HG03196 (cell line): ENCODE results near the gene ZNF692.

ENCODE experiments used
- ATAC-seq: cut with Tn5 transposase; IDR thresholded peaks from one replicate; pipeline ENCODE4 v1.9.1; 2021; ENCODE audit not compliant: unreplicated experiment

Gene ZNF692

DNA sequence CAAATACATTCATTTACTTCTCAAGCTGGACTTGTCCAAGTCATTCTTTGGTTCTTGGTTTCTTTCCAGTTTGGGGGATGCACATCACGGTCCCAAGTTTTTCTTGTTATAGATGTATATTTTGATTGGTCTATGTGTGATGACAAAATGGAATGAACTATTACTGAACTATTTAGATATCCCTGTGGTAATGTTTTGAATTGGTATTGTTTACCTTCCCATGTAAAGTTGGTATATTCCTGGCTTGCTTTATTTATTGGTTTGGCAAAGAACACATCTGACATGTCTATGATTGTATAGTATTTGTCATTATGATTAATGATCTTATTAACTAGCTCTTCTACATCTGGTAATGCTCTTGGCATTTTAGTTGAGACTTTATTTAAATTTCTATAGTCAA, 22.4 kb upstream of the ZNF692 start:
- ATAC-seq = no peak

DNA sequence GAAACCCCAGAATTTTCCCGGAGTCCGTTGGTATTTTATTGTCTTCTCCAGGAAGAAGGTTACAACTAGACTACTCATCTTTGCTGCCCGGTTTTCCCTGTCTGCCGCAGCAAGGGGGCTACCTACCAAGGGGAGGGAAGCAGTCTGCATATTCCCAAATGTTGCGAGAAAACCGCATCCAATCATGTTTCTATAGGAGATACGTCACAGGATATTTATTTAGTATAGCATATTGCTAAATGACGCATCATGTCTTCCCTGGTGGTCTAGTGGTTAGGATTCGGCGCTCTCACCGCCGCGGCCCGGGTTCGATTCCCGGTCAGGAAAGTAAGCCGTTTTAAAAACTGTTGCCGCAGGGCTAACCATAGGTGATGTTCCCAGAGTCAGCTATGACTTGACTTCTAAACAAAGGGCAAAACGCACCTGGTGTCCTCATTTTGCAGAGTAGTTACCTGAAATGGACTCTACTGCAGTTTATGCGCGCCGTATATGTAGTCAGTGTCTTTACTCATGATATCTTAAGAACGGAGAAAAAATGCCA, 15.2 kb upstream of the ZNF692 start:
- peak; percentile 67 for ATAC-seq

DNA sequence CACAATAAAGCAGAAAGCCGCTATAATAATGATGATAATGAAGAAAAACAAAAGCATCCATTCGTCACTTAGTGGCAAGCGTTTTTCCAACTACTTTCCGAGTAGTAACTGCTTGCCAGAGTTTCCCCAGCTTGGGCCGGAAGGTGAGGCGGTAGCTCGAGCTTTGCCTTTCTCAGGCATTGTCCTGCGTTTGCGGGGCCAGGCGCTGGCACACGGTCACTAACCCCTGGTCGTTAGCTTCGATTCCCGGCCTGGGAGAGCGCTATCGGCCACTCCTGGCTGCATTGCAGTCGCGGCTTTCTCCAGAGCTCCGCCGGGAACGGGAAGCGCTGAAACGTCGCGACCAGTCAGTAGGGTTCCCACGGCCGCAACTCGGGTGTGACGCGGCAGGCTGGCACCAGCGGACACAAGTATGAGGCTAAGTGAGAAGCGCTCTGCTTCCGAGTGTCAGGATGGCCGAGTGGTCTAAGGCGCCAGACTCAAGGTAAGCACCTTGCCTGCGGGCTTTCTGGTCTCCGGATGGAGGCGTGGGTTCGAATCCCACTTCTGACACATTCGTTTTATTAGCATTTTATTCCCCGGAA, 14.6 kb upstream of the ZNF692 start:
- ATAC-seq = peak; percentile 82

DNA sequence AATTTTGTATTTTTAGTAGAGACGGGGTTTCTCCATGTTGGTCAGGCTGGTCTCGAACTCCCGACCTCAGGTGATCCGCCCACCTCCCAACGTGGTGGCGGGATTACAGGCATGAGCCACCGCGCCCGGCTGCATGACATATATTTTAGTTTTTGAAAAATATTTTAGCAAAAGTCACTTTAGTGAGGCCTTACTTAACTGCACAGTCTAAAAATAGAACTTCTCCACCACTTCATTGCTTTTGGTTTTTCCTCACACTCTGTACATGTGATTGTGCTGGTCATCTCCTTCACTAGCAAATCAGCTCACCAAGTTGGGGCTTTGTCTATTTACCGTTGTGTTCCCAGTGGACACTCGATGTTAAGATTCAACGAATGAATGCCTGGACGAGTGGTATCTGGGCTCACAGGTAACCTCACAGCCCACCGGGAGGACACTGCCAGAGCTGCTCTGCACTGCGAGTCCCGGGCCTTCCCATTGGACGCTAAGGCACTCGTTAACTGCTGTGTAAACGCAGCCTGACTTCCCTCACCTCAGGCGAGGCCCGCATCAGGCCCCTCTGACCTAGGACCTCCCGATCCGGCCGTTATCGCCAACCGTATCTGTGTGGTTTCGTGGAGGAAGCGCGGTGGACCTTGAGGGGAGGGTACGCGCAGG, 14.0 kb upstream of the ZNF692 start:
- ATAC-seq = peak; percentile 39

DNA sequence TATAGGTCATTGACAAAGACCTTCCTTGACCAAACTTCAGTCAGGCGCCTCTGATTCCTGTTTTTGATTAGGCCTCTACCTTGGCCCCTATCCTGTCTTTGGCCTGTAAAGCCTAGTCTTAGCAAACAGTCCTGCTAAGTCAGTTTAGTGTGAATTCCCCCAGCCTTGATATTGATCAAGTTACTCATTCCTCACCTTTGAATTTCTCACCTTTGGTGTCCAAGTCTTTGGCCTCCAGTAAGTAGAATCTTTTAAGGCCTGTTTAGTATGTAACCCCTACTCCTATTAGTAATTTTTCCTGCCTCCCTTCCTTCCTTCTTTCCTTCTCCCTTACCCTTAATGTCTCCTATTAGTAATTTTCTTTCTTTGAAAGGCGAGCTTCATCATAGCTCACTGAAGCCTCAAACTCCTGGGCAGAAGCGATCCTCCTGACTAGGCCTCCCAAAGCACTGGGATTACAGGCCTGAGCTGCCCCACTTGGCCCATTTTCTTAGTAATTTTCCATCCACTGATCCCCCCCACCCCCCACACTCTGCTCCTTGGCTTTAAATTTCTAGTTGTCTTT, 13.0 kb upstream of the ZNF692 start:
- ATAC-seq = no peak

DNA sequence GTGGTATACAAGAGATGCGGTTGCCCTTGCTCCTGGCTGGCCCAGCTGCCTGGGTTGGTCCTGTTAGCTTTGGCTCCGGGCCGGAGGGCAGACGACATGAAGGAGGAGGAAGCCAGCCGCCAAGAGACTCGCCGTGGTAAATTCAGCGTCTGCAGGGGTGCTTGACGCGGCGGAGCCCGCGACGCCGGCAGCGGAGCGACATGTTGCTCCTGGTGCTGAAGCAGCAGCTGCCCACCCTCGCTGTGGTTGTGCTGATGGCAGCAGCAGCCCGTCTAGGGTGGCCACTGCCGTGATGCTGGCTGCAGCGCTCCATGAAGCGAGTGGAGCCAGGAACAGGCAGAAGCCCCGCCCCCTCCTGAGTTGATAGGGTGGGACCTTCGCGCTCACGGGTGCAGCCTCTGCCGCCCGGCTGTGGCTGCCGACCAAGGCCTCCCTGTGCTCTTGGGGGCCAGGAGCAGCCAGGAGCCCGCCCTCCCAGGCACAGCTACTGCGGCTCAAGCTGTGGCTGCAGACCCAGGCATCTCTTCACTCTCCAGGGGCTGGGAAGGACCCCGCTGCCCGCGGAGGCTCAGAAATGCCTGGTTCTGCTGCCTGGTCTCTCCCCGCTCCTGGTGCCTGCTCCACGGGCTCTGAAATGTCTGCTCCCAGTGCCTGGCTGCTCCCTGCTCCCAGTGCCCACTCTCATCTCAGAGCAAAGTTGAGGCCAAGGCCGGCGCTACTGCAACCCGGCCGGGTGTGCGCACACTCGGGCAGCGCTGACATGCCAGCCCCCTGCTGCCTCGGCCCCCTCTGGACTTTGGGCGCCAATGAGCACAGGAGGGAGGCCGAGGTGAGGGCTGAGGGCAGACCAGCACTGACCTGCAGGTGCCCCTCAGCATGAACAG, 4.4 kb upstream of the ZNF692 start:
- peak; percentile 60 for ATAC-seq

DNA sequence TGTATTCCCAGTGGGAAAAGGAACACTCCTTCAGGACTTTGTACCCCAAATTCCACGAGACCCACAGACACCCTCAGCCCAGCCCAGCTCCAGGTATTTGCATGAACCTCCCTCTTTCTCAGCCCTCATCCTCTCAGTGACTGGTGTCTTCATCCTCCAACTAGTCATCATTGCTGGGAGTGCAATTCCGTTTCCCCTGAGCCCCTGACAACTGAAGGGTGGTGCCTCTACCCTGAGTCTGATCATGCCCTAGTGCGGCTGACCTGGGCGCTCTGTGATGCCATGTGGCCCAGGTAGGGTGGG, 3.8 kb upstream of the ZNF692 start:
- ATAC-seq = peak; percentile 6

DNA sequence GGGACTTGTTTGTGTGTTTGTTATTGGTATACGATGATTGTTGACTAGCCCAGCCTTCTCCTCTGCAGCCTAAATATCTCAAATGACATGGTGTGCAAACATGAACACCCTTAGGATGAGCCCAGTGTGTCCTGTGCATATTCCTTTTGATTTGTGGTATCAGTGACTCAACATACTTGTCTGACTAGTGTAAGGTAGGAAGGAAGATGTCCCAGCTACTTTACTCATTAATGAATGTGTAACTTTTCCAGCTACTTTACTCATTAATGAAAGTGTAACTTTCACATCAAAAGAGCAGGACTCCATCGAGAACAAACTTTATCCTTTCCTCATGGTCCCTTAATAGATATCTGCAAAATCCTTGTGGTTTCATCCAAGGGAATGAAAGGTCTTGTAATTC, 2.7 kb upstream of the ZNF692 start:
- no peak for ATAC-seq

DNA sequence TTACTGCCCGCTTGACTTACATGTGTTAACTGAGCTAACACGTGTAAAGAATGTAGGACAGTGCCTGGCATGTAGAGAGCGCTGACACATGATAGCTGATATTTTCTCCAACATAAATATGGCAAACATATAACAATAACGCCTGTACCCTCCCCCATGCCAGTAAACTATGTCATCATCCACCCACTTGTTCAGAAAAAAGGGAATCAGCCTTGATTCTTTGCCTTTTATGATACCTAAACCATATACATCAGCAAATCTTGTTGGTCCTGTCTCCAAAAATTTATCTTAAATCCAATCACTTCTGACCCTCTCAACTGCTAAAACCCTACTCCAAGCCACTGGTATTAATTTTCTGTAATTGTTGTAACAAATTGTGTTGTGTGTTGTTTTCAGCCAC, 1.1 kb upstream of the ZNF692 start:
- ATAC-seq = no peak

DNA sequence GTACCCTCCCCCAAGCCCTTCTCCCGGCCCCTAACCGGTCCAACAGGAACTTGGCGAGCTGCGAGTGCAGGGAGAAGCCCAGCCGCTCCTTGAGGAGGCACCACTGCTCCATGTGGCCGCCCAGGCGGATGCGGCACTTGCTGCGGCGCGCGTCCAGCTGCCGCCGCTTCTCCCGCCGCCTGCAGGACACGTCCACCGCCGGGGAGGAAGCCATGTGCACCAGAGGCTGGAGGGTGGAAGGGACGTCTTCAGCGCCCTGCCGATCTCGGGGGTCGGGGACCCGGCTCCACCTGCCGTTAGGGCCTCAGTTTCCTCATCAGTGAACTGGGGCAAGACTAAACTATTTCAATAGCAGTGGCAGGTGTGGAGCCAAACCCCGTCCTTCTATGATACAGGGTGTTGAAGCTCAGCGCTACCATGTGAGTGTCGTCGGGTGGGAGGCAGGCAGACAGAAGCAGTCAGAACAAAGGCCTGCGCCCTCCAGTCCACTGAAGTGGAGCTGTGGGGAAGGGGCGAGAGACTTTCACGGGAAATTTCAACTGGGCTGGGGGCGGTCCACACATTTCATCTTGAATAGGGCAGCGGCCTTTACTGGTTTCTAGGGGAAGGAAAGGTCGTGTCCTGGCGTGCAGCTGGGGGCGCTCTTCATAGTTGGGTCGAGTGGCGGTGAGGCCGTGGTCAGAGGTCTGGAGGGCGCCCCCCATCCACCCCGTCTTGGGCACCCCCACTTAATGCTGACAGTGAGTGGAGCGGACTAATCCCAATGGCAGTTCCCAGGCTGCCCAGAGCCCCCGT, 592 bp downstream of the ZNF692 start:
- peak; percentile 40 for ATAC-seq

DNA sequence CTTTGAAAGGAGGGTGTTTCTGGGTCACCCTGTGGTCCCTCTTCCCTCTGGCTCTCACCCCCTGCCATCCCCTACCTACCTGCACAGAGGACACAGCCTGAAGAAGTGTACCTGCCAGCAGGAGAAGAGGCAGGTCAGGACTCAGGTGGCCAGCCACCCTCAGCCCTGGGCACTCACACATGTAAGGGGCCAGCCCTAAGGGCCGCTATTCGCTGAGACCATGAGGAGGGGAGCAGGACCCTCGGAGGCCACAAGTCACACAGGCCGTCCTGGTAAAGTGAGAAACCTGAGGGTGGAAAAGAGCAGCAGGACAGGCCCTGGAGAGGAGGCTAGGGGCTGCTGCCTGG, 1.2 kb downstream of the ZNF692 start:
- ATAC-seq = peak; percentile 2

DNA sequence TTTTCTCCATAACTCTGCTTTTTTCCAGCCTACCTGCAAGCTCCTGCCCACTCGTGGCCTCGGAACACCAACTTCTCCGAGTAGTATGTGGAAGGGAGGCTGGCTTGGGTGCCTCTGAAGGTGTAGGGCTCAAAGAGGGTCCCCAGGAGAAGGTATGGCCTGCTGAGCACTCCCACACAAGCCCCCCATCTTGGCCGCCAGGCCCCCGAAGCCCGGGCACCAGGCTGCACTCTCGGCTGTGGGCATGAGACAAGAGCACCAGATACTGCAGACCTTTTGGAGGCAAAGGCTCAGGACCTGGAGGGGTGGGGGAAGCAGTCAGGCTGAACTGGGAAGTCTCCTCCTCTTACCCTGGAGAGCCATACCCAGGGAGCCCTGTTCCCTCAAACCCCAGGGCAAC, 1.7 kb downstream of the ZNF692 start:
- no peak for ATAC-seq

DNA sequence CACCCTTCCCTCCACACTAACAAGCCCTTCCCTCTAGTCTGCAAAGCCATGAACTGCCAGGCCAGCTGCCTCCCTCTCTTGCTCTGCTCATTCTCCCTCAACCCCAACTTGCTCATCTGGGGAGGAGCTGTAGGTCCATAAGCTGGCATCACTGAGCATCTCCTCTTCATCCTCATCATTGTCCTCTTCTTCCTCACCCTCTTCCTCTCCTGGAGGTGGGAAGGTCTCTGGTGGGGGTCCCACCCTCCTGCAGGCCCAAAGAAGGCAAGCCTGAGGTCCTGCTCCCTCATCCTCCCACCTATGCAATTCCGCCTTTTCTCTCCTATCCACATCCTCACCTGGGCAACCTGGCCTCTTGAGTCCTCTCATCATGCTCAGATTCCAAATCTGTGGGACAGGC, 2.7 kb downstream of the ZNF692 start:
- ATAC-seq = no peak

DNA sequence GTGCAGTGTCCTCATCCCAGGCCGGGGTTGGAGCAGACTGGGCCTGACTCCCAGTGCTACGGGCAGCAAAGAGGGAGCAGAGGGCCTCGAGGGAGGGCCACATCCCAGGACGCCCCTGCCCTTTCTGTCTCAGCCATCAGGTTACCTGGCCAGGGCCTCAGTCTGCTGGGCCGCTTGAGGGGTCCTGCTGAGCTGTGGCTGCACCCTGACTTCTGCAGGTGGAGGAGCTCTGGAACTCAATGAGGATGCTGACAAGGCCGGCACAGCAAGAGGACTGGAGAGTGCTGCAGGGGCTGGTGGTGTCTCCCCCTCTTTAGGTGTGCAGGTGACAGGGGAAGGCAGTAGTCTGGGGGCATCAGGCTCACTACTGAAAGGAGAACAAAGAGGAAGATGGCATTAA, 3.3 kb downstream of the ZNF692 start:
- ATAC-seq = no peak

DNA sequence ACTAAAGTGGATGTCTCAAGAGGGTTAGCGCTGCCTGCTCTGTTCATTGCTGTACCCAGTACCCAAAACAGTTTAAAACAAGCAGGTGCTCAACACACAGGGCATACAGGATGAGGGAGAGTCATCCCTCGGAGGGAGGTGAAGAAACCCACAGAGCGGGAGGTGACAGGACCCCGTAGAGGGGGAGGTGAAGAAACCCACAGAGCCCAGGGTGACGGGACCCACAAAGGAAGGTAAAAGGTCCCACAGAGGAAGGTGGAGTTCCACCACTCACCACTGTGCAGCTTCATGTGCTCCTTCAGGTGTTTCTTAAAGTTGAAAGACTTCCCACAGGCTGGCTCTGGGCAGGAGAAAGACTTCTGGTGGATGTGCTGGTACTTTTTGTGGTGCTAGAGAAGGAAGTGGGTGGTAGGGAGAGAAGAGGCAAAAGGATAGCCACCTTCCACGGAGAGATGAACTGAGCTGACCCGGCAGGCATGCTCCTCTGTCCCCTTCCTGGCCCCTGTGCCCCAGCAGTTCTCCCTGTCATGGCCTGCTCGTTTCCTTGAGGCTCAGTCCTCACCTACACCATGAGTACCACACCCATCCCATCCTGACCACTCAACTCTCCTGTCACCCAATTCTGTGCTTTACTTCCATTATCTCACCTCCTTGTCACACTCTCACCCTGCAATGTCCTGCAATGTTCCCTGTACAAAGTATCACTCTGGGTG, 5.1 kb downstream of the ZNF692 start:
- no peak for ATAC-seq

DNA sequence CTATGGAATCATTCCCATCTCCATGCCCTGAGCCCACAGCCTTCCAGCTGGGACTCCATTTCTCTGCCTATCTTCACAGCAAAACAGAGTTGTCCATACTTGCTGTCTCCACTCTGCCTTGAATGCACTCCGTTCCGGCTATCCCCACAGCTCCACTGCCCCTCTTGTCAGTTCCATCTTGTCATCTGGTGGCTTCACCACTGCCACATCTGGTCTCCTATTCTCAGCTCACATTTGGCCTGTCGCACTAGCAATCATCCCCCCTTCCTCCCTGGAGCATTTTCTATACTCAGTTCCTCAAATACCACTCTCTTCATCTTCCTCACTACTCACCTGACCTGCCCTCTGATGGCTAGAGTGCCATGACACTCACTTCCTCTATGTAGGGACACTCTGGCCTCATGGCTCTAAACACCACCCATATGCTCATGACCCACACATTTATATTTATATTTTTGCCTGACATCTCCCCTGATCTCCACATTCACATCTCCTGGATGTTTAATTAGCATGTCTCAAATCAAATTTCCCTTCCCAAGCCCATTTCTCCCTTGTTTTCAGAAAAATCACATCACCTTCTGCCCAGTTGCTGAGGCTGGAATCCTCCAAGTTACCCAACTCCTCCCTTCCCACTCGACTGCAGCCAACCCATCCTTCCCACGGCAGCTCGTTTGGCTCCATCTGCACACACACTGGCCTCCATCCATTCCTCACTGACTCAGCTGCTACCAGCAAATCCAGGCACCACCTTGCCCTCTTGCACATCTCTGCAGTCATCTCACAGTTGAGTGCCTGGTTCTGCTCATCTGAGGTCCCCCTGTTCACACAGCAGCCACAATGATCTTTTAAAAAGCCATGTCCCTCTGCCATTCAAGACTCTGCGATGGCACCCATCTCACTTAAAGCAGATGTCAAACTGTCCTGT, 6.1 kb downstream of the ZNF692 start:
- ATAC-seq = no peak

DNA sequence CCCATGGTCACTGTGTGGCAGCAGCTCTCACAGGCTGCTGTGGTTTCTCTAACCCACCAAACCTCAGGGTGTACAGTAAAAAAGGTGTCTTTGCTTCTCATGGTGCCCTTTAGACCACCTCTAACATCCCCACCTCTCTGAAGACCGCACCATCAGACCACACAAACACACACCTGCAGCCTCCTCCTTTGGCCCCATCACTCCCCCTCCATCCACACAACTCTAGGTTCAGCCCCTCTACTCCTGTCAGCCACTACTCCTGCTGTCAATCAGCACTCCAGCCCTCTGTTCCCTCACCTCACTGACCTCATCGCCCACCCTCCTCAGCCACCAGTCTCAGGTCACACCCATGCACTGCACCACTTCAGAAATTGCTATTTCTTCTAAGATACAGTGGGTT, 7.5 kb downstream of the ZNF692 start:
- no peak for ATAC-seq

DNA sequence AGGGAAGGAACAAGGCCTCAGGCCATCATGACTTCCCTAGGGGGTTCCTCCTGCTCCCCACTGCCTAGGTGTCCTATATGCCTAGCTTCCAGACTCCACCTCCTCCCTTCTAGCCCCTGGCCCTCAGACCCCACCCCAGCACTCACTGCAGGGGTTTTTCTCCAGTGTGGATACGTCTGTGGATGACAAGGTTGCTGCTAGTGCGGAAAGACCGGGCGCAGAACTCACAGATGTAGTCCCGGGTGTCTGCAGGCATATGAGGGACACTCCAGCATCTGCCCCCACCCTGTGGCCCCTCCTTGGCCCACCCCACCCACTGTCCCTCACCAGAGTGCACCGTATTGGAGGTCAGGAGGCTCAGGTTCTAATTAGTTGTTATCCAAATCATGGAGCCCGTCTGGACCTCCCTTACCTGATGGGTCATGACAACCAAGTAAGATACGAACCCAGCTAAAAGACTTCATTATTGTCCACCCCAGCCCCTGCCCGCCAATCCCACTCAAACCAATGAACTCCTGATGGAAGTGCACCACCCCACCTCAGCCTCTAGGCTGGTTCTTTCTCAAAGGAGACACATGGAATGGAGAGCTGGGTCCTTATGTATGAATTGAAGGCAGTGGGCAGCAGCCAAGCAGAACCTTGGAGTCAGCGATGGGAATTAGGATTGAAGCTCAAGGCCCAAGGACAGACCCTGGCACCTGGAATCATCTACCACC, 8.2 kb downstream of the ZNF692 start:
- no peak for ATAC-seq

DNA sequence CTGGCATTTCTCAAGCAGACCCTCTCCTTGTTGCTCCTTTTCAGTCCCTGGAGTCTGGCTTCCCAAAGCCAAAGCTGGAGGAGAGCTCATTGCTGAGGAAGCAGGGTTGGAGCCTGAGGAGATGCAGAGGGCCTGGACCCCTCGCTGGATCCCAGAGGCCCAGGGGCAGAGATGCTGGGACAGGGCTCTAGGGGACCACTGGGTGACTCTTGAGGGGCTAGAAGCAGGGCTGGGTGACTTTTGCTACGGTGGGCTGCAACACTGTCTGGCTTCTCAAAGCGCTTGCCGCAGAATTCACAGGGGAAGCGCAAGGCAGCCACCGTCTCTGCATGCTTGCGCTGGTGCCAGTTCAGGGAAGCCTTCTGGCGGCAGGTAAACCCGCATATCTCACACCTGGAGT, 8.8 kb downstream of the ZNF692 start:
- no peak for ATAC-seq
